GM12892 (cell line): Measurements from ENCODE around the gene SYT8.
"Not testable (repeated sequence)": the region's sequence is repeated elsewhere in the genome, so short reads cannot be mapped to it uniquely, and the experiment has no call there.

Experiments used
- DNase-seq: peaks from one replicate; pipeline ENCODE4 v3.0.0; 2011; ENCODE audit not compliant: insufficient read length
- FAIRE-seq: peaks from 2 replicates; lab custom pipeline; 2011; peaks lifted over from hg19 to GRCh38; lab: Jason Lieb, UNC
- POLR2A ChIP-seq: IDR thresholded peaks from 2 replicates; pipeline ENCODE4 v1.6.1; 2011; ENCODE audit warnings: low read depth, low read length, control low read depth
- POLR2AphosphoS5 ChIP-seq: IDR thresholded peaks from 2 replicates; pipeline ENCODE4 v1.6.1; 2011; ENCODE audit warnings: low read depth, low read length, control low read depth
- TAF1 ChIP-seq: IDR thresholded peaks from 2 replicates; pipeline ENCODE4 v1.6.1; 2011; ENCODE audit warnings: low read depth, mild to moderate bottlenecking, control low read depth, low read length, borderline replicate concordance

Gene SYT8

DNA sequence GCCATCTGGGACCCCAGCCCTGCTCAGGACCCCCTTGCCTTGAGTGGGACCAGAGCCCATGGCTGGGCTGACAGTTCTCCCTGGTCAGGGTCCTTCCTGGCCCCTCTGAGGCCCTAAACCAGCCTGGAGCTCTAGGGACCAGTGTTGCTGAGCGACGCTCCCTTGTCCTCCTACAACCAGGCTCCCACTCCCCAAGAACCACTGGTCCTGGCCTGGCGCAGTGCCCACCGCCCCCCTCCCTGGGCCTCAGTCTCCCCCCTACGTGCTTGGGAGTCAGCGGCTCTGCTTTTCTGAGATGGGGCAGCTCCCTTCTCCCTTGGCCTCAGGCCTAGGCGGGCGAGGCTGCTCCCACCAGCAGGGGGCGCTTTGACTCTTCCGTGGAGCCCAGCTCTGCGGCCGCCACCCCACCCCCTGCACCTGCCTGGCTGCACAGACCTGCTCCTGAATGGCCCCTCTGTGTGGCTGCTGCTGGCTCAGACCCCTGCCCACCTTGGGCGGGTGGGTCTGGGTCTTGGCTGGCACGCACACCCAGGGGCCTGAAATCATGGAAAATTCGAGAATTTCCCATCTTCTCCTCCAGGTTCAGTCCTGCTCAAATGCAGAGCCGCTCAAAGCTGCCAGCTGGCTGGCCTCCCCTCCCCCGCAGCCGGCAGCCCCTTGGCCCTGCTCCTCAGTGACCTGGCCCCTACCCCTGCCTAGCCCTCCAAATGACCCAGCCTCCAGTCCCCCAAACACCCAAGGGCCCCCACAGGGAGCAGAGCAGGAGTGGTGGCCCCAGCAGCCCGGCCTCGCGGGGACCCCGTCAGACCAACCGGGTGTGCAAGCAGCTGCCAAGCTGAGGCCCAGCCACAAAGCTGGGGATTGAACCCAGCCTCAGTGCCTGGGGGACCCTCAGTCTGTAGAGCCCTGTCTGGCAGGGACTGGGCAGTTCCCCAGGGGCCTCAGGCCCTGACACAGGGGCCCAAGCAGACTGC, 47.8 kb downstream of the SYT8 start:
- DNase-seq (peak; percentile 98), FAIRE-seq (peak; percentile 82)
- no peak for TF ChIP-seq TAF1
- no peak for TF ChIP-seq POLR2AphosphoS5
- 0 out of 2 replicates have a peak, but pooled peaks have one; percentile 8 for TF ChIP-seq POLR2A

DNA sequence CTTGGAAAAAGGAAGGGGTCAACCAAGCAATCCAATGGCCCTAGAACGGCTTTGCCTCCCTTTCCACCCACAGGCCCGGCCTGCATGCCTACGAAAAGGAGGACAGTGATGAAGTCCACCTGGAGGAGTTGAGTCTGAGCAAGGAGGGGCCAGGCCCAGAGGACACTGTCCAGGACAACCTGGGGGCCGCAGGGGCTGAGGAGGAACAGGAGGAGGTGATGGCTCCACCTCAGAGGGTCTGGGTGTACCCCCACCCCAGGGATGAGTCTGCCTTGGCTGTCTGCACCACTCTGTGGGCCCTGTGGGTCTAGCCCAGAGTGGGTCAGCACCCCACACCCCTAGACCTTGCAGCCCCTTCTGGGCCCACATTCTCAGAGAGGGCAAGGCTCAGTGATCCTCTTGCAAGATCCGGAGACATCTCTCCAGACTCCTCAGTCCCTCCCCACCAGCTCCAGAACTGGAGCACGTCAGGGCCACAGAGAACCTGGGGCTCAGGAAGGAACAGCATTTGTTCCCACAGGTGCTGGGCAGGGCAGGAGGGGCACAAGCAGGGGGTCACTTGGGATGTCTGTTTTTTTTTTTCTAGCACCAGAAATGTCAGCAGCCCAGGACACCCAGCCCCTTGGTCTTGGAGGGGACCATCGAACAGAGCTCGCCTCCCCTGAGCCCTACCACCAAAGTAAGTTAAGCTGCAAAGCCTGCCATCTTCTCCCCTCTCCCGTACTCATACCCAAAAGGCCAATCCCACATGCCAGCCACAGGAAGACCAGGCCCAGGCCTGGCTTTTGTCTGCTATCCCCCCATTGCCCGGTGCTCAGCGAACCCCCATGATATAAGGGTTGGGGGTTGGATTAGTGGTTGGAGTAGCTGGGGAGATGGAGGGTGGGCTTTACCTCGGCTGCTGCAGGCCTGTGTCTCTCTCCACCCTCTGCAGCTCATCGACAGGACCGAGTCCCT, 48.8 kb downstream of the SYT8 start:
- TF ChIP-seq TAF1 = no peak
- TF ChIP-seq POLR2AphosphoS5 = peak; percentile 14; the same call in 1 of the 2 replicates
- FAIRE-seq = no peak
- no peak for DNase-seq

DNA sequence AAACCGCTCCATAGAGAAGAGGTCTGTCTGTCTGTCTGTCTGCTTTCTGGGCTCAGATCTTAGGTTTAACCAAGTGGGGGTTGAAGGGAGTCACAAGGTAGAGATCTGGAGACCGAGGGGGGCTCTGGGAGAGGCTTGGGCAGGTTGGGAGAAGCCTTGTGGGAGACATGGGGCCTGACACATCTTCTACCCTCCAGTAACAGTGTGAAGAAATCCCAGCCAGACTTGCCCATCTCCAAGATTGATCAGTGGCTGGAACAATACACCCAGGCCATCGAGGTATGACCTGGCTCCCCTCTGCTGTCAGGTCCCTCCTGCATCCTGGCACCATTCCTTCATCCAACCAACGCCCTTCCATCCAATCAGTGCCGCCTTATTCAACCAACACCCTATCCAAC, 49.5 kb downstream of the SYT8 start:
- FAIRE-seq (no peak), DNase-seq (no peak)
- TF ChIP-seq POLR2AphosphoS5 = no peak
- no peak for TF ChIP-seq POLR2A
- TF ChIP-seq TAF1 = no peak

DNA sequence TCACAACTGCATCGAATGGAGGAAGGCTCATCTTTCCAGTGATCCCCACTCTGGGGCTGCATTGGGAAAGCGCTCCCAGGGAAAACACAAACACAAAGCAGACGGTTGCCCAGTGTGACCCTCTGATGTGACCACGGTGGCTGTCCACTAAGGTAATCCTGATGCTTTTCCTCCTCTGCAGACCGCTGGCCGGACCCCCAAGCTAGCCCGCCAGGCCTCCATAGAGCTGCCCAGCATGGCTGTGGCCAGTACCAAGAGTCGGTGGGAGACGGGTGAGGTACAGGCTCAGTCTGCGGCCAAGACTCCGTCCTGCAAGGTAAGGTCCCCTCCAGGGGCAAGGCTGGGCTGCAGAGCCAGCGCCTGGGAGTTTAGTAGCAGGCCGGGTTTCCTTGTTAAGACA, 51.8 kb downstream of the SYT8 start:
- FAIRE-seq, DNase-seq: not testable (repeated sequence)
